ENCODE results near the gene RNF213.

GRCh38 chr17:80339731-80340456 lies 79.2 kb downstream of the RNF213 start:
- TF ChIP-seq POLR2A (IDR thresholded peaks at IDR 0.05) (no peak), CTCF (IDR thresholded peaks at IDR 0.05) (no peak)
